ENCODE measurements around the gene PTGDS.

DNA sequence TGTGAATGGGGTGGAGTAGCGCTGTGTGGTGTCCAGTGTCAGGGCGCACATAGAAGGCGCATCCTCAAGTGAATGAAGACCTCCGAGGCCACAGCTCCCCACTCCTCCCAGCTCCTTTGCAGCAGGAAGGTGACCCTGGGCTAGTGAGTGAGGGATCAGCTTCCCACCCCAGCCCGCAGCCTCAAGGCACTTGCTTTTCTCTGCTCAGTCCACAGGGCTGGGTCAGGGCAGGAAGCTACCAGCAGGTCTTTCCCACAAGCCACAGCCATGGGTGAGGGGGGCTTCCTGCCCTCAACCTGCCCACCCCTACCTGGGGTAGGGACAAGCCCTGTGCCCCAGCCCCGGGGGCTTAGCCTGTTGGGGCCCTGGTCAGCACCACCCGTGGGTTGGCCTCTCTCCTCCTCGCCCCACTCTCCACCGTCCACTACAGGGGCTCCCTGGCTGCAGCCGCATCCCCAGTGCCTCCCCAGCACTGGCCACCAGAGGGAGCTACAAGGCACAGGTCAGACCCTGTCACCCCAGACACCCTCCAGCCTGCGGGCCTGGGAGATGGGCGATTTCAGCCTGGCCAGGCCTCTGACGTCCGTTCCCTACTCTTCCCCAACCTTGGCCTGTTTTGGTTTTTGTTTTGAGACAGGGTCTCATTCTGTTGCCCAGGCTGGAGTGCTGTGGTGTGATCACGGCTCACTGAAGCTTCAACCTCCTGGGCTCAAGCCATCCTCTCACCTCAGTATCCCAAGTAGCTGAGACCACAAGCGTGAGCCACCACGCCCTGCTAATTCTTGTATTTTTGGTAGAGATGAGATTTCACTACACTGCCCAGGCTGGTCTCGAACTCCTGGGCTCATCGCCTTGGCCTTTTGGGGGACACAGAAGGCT is 52.0 kb downstream of the PTGDS start:
- TF ChIP-seq, protein P1, sequence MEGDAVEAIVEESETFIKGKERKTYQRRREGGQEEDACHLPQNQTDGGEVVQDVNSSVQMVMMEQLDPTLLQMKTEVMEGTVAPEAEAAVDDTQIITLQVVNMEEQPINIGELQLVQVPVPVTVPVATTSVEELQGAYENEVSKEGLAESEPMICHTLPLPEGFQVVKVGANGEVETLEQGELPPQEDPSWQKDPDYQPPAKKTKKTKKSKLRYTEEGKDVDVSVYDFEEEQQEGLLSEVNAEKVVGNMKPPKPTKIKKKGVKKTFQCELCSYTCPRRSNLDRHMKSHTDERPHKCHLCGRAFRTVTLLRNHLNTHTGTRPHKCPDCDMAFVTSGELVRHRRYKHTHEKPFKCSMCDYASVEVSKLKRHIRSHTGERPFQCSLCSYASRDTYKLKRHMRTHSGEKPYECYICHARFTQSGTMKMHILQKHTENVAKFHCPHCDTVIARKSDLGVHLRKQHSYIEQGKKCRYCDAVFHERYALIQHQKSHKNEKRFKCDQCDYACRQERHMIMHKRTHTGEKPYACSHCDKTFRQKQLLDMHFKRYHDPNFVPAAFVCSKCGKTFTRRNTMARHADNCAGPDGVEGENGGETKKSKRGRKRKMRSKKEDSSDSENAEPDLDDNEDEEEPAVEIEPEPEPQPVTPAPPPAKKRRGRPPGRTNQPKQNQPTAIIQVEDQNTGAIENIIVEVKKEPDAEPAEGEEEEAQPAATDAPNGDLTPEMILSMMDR (IDR thresholded peaks at IDR 0.05; ENCODE audit: insufficient read depth, low read depth, low read length) = peak; percentile 65
- no peak for TF ChIP-seq EZH2 (IDR thresholded peaks at IDR 0.05; ENCODE audit: insufficient read depth, low read length)
